ENCODE results near the gene COL6A3. TPM values are rescaled to one million over a fixed set of nuclear protein-coding genes. Genes with fewer than 3 reads are reported as not detected.
A peak's percentile ranks its signal among the peaks of the same experiment; 100 is the strongest.

Gene COL6A3
- total RNA-seq, 4 donors from 2014 or later = 68.1 to 261 (median 75.6) TPM

- Histone ChIP-seq H3K9me3 (no peaks in the 10 kb centered on the region), H3K27ac (peak overlapping the region; percentile 86 to 95 (median 88)), H3K4me3 (peak overlapping the region; percentile 16 to 59 (median 38)), H3K36me3 (no peaks in the 10 kb centered on the region), H3K4me1 (peaks cover 0 to 14% (median 1%) of the 10 kb centered on the region in 4 donors), H3K27me3 (peaks cover 16% of the 10 kb centered on the region)
- DNase-seq = no peak
- in situ Hi-C loops (cut with MboI; ENCODE audit: low pct_ligation_motif_present in 1 of 4, low pct_unique_long_range_greater_than_20kb in 1 of 4, low sequenced_read_pairs in 3 of 4) = loop anchor here in 2 of 4 donors (25.0 kb wide), 1 partner anchor 251 kb away; no protein-coding TSS in a partner anchor
- no peak for TF ChIP-seq POLR2AphosphoS5 (IDR thresholded peaks at IDR 0.05)
- no peak for TF ChIP-seq CTCF (IDR thresholded peaks at IDR 0.05)
- no peak for TF ChIP-seq POLR2A (IDR thresholded peaks at IDR 0.05)
- TF ChIP-seq EP300 (IDR thresholded peaks at IDR 0.05; ENCODE audit: low read depth) = no peak
- intact Hi-C loops (cut with DNase I; ENCODE audit: low total_unique reads) = loop anchor here (5.0 to 10.0 kb wide), 2 partner anchors 118 to 241 kb away; no protein-coding TSS in a partner anchor
- WGBS, 2 donors (ENCODE audit: low coverage in 1 of 2) = 55% methylated on average over 25 of the region's 25 CpGs; no CpG with 5 or more reads in 1 of the 2 donors
Observed at GRCh38 chr2:237412988-237413776, 782 bp downstream of the COL6A3 start.

GRCh38 chr2:237412646-237412987 lies 1.3 kb downstream of the COL6A3 start:
- intact Hi-C loops (cut with DNase I; ENCODE audit: low total_unique reads) = loop anchor here (5.0 to 10.0 kb wide), 2 partner anchors 118 to 240 kb away; no protein-coding TSS in a partner anchor
- H3K4me3 ChIP-seq = peak overlapping the region; percentile 16 to 59 (median 38)
- peaks cover 16% of the 10 kb centered on the region for H3K27me3 ChIP-seq
- 49% methylated on average over 7 of the region's 7 CpGs; no CpG with 5 or more reads in 1 of the 2 donors for WGBS, 2 donors (ENCODE audit: low coverage in 1 of 2)
- H3K9me3 ChIP-seq = no peaks in the 10 kb centered on the region
- peak overlapping the region; percentile 86 to 95 (median 88) for H3K27ac ChIP-seq
- H3K36me3 ChIP-seq = no peaks in the 10 kb centered on the region
- no peak for DNase-seq
- TF ChIP-seq EP300 (IDR thresholded peaks at IDR 0.05; ENCODE audit: low read depth) = no peak
- TF ChIP-seq POLR2AphosphoS5 (IDR thresholded peaks at IDR 0.05) = no peak
- TF ChIP-seq POLR2A (IDR thresholded peaks at IDR 0.05) = no peak
- TF ChIP-seq CTCF (IDR thresholded peaks at IDR 0.05) = no peak
- in situ Hi-C loops (cut with MboI; ENCODE audit: low pct_ligation_motif_present in 1 of 4, low pct_unique_long_range_greater_than_20kb in 1 of 4, low sequenced_read_pairs in 3 of 4) = loop anchor here in 2 of 4 donors (25.0 kb wide), 1 partner anchor 250 kb away; no protein-coding TSS in a partner anchor
- peaks cover 0 to 19% (median 1%) of the 10 kb centered on the region in 4 donors for H3K4me1 ChIP-seq

GRCh38 chr2:237411683-237412423 lies 2.1 kb downstream of the COL6A3 start:
- in situ Hi-C loops (cut with MboI; ENCODE audit: low pct_ligation_motif_present in 1 of 4, low pct_unique_long_range_greater_than_20kb in 1 of 4, low sequenced_read_pairs in 3 of 4) (loop anchor here in 2 of 4 donors (25.0 kb wide), 1 partner anchor 250 kb away; no protein-coding TSS in a partner anchor), intact Hi-C loops (cut with DNase I; ENCODE audit: low total_unique reads) (loop anchor here (5.0 to 10.0 kb wide), 2 partner anchors 117 to 240 kb away; no protein-coding TSS in a partner anchor)
- 32 to 64% methylated on average over 2 to 16 of the region's 16 CpGs for WGBS, 2 donors (ENCODE audit: low coverage in 1 of 2)
- DNase-seq = no peak
- Histone ChIP-seq H3K9me3 (no peaks in the 10 kb centered on the region), H3K36me3 (no peaks in the 10 kb centered on the region), H3K4me3 (peak overlapping the region; percentile 16 to 59 (median 38)), H3K4me1 (peaks cover 0 to 19% (median 1%) of the 10 kb centered on the region in 4 donors), H3K27me3 (peaks cover 16% of the 10 kb centered on the region), H3K27ac (peak overlapping the region; percentile 86 to 95 (median 88))
- TF ChIP-seq POLR2A (IDR thresholded peaks at IDR 0.05) = peak; percentile 30
- TF ChIP-seq POLR2AphosphoS5 (IDR thresholded peaks at IDR 0.05) = peak in 1 of 3 donors; percentile 14
- no peak for TF ChIP-seq CTCF (IDR thresholded peaks at IDR 0.05)
